Type B pancreatic cell (in vitro differentiated cells): Measurements from ENCODE around the gene TFIP11. TPM values are rescaled to one million over a fixed set of nuclear protein-coding genes. Genes with fewer than 3 reads are reported as not detected.

Experiments used
- DNase-seq: peaks from one replicate; pipeline ENCODE4 v3.0.0; 2021; ENCODE audit warnings: mixed read lengths; ENCODE audit not compliant: unreplicated experiment; ENCODE audit errors: extremely low spot score
- H3K27ac Mint-ChIP-seq: 2 replicates; pipeline ENCODE4 v1.8.0; 2021; ENCODE audit warnings: mild to moderate bottlenecking, mixed read lengths
- H3K27me3 Mint-ChIP-seq: 2 replicates; pipeline ENCODE4 v1.8.0; 2021; ENCODE audit warnings: mixed read lengths
- H3K36me3 Mint-ChIP-seq: 2 replicates; pipeline ENCODE4 v1.8.0; 2021; ENCODE audit warnings: mixed read lengths
- H3K4me1 Mint-ChIP-seq: one replicate; pipeline ENCODE4 v1.8.0; 2021; ENCODE audit warnings: mixed read lengths; ENCODE audit not compliant: unreplicated experiment
- H3K4me3 Mint-ChIP-seq: 2 replicates; pipeline ENCODE4 v1.8.0; 2021; ENCODE audit warnings: mild to moderate bottlenecking, mixed read lengths
- H3K9me3 Mint-ChIP-seq: 2 replicates; pipeline ENCODE4 v1.8.0; 2021; ENCODE audit warnings: mixed read lengths
- CTCF ChIP-seq: fragments of 200-600 bp; sonication (generic); conservative IDR thresholded peaks from 2 replicates; pipeline ENCODE4 v1.5.0; 2021; ENCODE audit warnings: antibody characterized with exemption, mild to moderate bottlenecking
- total RNA-seq: library from RNA; stranded (reverse); gene quantifications from 2 replicates; pipeline ENCODE4 v1.2.1, GENCODE V29; 2021; ENCODE audit warnings: low replicate concordance

Gene TFIP11
- total RNA-seq, 1 donor from 2014 or later, result 32.7 TPM

- Mint-ChIP-seq H3K9me3 (no peaks in the 10 kb centered on the region), H3K27me3 (no peaks in the 10 kb centered on the region), H3K4me3 (no peak overlapping the region), H3K27ac (no peak overlapping the region), H3K4me1 (peaks cover 21% of the 10 kb centered on the region), H3K36me3 (no peaks in the 10 kb centered on the region)
- no peak for TF ChIP-seq CTCF
- no peak for DNase-seq
Measured at GRCh38 chr22:26516503-26516902, 4.2 kb upstream of the TFIP11 start.

- no peaks in the 10 kb centered on the region for H3K27me3 Mint-ChIP-seq
- no peak overlapping the region for H3K4me3 Mint-ChIP-seq
- H3K27ac Mint-ChIP-seq, result no peak overlapping the region
- H3K4me1 Mint-ChIP-seq, result peaks cover 27% of the 10 kb centered on the region
- DNase-seq, result no peak
- no peaks in the 10 kb centered on the region for H3K9me3 Mint-ChIP-seq
- no peak for TF ChIP-seq CTCF
- H3K36me3 Mint-ChIP-seq, result no peaks in the 10 kb centered on the region
Measured at GRCh38 chr22:26515931-26516330, 3.7 kb upstream of the TFIP11 start.

- Mint-ChIP-seq H3K9me3 (no peaks in the 10 kb centered on the region), H3K4me1 (peaks cover 32% of the 10 kb centered on the region), H3K4me3 (peak overlapping the region; percentile 99), H3K27ac (no peak overlapping the region), H3K36me3 (no peaks in the 10 kb centered on the region), H3K27me3 (no peaks in the 10 kb centered on the region)
- TF ChIP-seq CTCF, result no peak
- DNase-seq, result no peak
Measured at GRCh38 chr22:26514419-26515161, 2.3 kb upstream of the TFIP11 start.

- H3K9me3 Mint-ChIP-seq, result no peaks in the 10 kb centered on the region
- no peak for DNase-seq
- H3K27ac Mint-ChIP-seq, result peak overlapping the region; percentile 95
- peaks cover 32% of the 10 kb centered on the region for H3K4me1 Mint-ChIP-seq
- H3K36me3 Mint-ChIP-seq, result peaks cover 6% of the 10 kb centered on the region
- H3K27me3 Mint-ChIP-seq, result no peaks in the 10 kb centered on the region
- H3K4me3 Mint-ChIP-seq, result peak overlapping the region; percentile 99
- no peak for TF ChIP-seq CTCF
Measured at GRCh38 chr22:26513838-26514237, 1.6 kb upstream of the TFIP11 start.

- H3K36me3 Mint-ChIP-seq, result peaks cover 24% of the 10 kb centered on the region
- no peaks in the 10 kb centered on the region for H3K27me3 Mint-ChIP-seq
- DNase-seq, result no peak
- H3K4me3 Mint-ChIP-seq, result no peak overlapping the region
- no peaks in the 10 kb centered on the region for H3K9me3 Mint-ChIP-seq
- H3K4me1 Mint-ChIP-seq, result peaks cover 20% of the 10 kb centered on the region
- TF ChIP-seq CTCF, result no peak
- no peak overlapping the region for H3K27ac Mint-ChIP-seq
Measured at GRCh38 chr22:26508148-26508547, 4.1 kb downstream of the TFIP11 start.
